Left ventricle myocardium inferior (tissue), 1 donor: ENCODE measurements around the gene BPIFB2. TPM values are rescaled to one million over a fixed set of nuclear protein-coding genes. Genes with fewer than 3 reads are reported as not detected.

Source experiments
- DNase-seq: peaks from one replicate; pipeline ENCODE4 v3.0.0-alpha.2; 2020
- H3K27ac ChIP-seq: fragments of 200-600 bp; replicated peaks from 2 replicates; pipeline ENCODE4 v1.8.0; 2021
- H3K27me3 ChIP-seq: fragments of 200-600 bp; 2 replicates; pipeline ENCODE4 v1.8.0; 2021; ENCODE audit warnings: low read depth
- H3K36me3 ChIP-seq: fragments of 200-600 bp; 2 replicates; pipeline ENCODE4 v1.8.0; 2021
- H3K4me1 ChIP-seq: fragments of 200-600 bp; 2 replicates; pipeline ENCODE4 v1.8.0; 2021
- H3K4me3 ChIP-seq: fragments of 200-600 bp; 2 replicates; pipeline ENCODE4 v1.8.0; 2021; ENCODE audit warnings: mild to moderate bottlenecking, moderate library complexity
- H3K9me3 ChIP-seq: fragments of 200-600 bp; replicated peaks from 2 replicates; pipeline ENCODE4 v1.8.0; 2021
- intact Hi-C: fragments of 100-400 bp; cut with micrococcal nuclease; formaldehyde crosslinking; loops from one replicate; pipeline ENCODE4 v1.11.0; 2022
- total RNA-seq: library from RNA; stranded (reverse); fragmentation: NEBNext Ultra II Directional; extraction: Animal tissue kit (Norgen Biotek cat#: 25700); gene quantifications from one replicate; pipeline ENCODE4 v1.2.1, GENCODE V29; 2021
- TF ChIP-seq, protein P1 (sequence below): fragments of 200-600 bp; IDR thresholded peaks from 2 replicates; pipeline ENCODE4 v1.8.0; 2021; ENCODE audit warnings: antibody characterized with exemption, mild to moderate bottlenecking, borderline replicate concordance
- donor health status: DM: no; HTN: yes; CAD: no; lungs with severe emphysema.

The BPIFB2 gene
- total RNA-seq, 1 donor from 2014 or later: not detected

GRCh38 chr20:33015700-33016580, 8.4 kb downstream of the BPIFB2 start:
- Histone ChIP-seq H3K27ac (no peak overlapping the region), H3K36me3 (no peaks in the 10 kb centered on the region), H3K9me3 (no peaks in the 10 kb centered on the region), H3K4me1 (no peaks in the 10 kb centered on the region), H3K27me3 (peaks cover 44% of the 10 kb centered on the region), H3K4me3 (no peak overlapping the region)
- intact Hi-C loops: no loop called here
- no peak for DNase-seq
- TF ChIP-seq, protein P1, sequence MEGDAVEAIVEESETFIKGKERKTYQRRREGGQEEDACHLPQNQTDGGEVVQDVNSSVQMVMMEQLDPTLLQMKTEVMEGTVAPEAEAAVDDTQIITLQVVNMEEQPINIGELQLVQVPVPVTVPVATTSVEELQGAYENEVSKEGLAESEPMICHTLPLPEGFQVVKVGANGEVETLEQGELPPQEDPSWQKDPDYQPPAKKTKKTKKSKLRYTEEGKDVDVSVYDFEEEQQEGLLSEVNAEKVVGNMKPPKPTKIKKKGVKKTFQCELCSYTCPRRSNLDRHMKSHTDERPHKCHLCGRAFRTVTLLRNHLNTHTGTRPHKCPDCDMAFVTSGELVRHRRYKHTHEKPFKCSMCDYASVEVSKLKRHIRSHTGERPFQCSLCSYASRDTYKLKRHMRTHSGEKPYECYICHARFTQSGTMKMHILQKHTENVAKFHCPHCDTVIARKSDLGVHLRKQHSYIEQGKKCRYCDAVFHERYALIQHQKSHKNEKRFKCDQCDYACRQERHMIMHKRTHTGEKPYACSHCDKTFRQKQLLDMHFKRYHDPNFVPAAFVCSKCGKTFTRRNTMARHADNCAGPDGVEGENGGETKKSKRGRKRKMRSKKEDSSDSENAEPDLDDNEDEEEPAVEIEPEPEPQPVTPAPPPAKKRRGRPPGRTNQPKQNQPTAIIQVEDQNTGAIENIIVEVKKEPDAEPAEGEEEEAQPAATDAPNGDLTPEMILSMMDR: no peak

GRCh38 chr20:33016581-33017109, 9.1 kb downstream of the BPIFB2 start:
- TF ChIP-seq, protein P1: no peak
- Histone ChIP-seq H3K36me3 (no peaks in the 10 kb centered on the region), H3K4me3 (no peak overlapping the region), H3K27me3 (peaks cover 38% of the 10 kb centered on the region), H3K9me3 (no peaks in the 10 kb centered on the region), H3K27ac (no peak overlapping the region), H3K4me1 (no peaks in the 10 kb centered on the region)
- intact Hi-C loops: no loop called here
- no peak for DNase-seq

GRCh38 chr20:33017542-33017941, 10.0 kb downstream of the BPIFB2 start:
- Histone ChIP-seq H3K4me3 (no peak overlapping the region), H3K36me3 (no peaks in the 10 kb centered on the region), H3K4me1 (no peaks in the 10 kb centered on the region), H3K27me3 (peaks cover 32% of the 10 kb centered on the region), H3K9me3 (no peaks in the 10 kb centered on the region), H3K27ac (no peak overlapping the region)
- TF ChIP-seq, protein P1: no peak
- no peak for DNase-seq
- intact Hi-C loops: no loop called here

DNA sequence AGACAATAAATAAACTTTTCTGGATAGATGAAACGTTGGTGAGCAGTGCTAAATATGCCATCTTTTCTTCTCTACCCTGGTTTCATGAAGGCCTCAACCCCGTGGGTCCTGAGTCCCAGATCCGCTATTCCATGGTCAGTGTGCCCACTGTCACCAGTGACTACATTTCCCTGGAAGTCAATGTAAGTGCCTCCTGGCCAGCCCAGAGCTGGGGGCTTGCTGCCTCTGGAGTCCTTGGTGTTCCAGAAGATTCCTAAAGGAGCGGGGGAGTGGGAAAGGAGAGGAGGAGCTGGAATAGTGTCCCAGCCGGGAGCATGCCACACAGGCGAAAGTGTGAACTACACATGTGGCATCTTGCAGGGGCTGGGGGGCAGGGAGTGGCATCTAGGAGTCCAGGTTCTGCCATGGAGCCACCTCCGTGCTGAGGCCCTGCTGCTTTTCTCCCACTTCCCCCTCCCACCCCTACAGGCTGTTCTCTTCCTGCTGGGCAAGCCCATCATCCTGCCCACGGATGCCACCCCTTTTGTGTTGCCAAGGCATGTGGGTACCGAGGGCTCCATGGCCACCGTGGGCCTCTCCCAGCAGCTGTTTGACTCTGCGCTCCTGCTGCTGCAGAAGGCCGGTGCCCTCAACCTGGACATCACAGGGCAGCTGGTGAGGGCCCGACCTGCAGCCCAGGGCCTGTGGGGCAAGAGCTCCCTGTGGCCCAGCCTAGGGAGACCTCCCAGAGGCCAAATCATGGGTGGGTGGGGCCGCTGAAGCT, 10.8 kb downstream of the BPIFB2 start:
- TF ChIP-seq, protein P1: no peak
- Histone ChIP-seq H3K4me3 (no peak overlapping the region), H3K27me3 (peaks cover 24% of the 10 kb centered on the region), H3K36me3 (no peaks in the 10 kb centered on the region), H3K27ac (no peak overlapping the region), H3K9me3 (no peaks in the 10 kb centered on the region), H3K4me1 (no peaks in the 10 kb centered on the region)
- no peak for DNase-seq
- intact Hi-C loops: no loop called here

- Histone ChIP-seq H3K4me3 (no peak overlapping the region), H3K9me3 (no peaks in the 10 kb centered on the region), H3K4me1 (no peaks in the 10 kb centered on the region), H3K27me3 (peaks cover 14% of the 10 kb centered on the region), H3K36me3 (no peaks in the 10 kb centered on the region), H3K27ac (no peak overlapping the region)
- intact Hi-C loops: no loop called here
- TF ChIP-seq, protein P1: no peak
- DNase-seq: no peak
Measured at GRCh38 chr20:33019465-33020277, 12.2 kb downstream of the BPIFB2 start.
